OCI-LY7 (cell line): ENCODE data around the gene LCNL1. TPM values are rescaled to one million over a fixed set of nuclear protein-coding genes. Genes with fewer than 3 reads are reported as not detected.

Experiments
- BruUV-seq: library from RNA; stranded (reverse); fragments of 400-500 nt; replicated peaks from 2 replicates; lab custom pipeline; 2021; lab: Mats Ljungman, UMichigan
- CTCF ChIA-PET: fragments of 300-600 bp; sonication (Branson Sonifier 250); formaldehyde crosslinking; loops from one replicate; lab custom pipeline; 2022; ENCODE audit warnings: antibody characterized with exemption; ENCODE audit not compliant: unreplicated experiment; lab: Charles Lee
- POLR2A ChIA-PET: fragments of 300-600 bp; sonication (Branson Sonifier 250); formaldehyde crosslinking; loops from one replicate; lab custom pipeline; 2022; ENCODE audit warnings: antibody characterized with exemption; lab: Charles Lee
- DNase-seq: peaks from one replicate; pipeline ENCODE4 v3.0.0-alpha.2; 2015; ENCODE audit warnings: low spot score
- H2AFZ ChIP-seq: fragments of 200-600 bp; sonication (generic), shearing (Covaris generic); 2 replicates; pipeline ENCODE4 v1.6.1; 2014; ENCODE audit warnings: mild to moderate bottlenecking, antibody characterized with exemption, low read length, moderate library complexity
- H3K27ac ChIP-seq: fragments of 200-600 bp; sonication (generic); 2 replicates; pipeline ENCODE4 v1.5.1; 2014; ENCODE audit warnings: mixed run types, low read depth, mild to moderate bottlenecking, moderate library complexity, low read length, inconsistent platforms; ENCODE audit not compliant: poor library complexity, severe bottlenecking
- H3K36me3 ChIP-seq: fragments of 200-600 bp; sonication (generic); 2 replicates; pipeline ENCODE4 v1.6.1; 2014; ENCODE audit warnings: mild to moderate bottlenecking, antibody characterized with exemption, low read length, moderate library complexity, mixed read lengths; ENCODE audit not compliant: insufficient read depth
- H3K4me1 ChIP-seq: fragments of 200-600 bp; sonication (generic); 2 replicates; pipeline ENCODE4 v1.5.1; 2014; ENCODE audit warnings: mild to moderate bottlenecking, low read length; ENCODE audit not compliant: insufficient read depth, poor library complexity, severe bottlenecking
- H3K4me2 ChIP-seq: fragments of 200-600 bp; sonication (generic); 2 replicates; pipeline ENCODE4 v1.6.1; 2014; ENCODE audit warnings: mild to moderate bottlenecking, low read length
- H3K4me3 ChIP-seq: fragments of 200-600 bp; sonication (generic); 2 replicates; pipeline ENCODE4 v1.5.1; 2014; ENCODE audit warnings: mild to moderate bottlenecking, low read depth, low read length; ENCODE audit not compliant: poor library complexity, severe bottlenecking
- H3K79me2 ChIP-seq: fragments of 200-600 bp; sonication (generic); 2 replicates; pipeline ENCODE4 v1.6.1; 2016; ENCODE audit warnings: low read depth, mild to moderate bottlenecking, low read length, moderate library complexity, mixed read lengths; ENCODE audit not compliant: insufficient read depth
- H3K9me2 ChIP-seq: fragments of 200-600 bp; sonication (generic); 2 replicates; pipeline ENCODE4 v1.6.1; 2016; ENCODE audit warnings: mild to moderate bottlenecking, low read length, mixed read lengths; ENCODE audit not compliant: insufficient read depth
- H3K9me3 ChIP-seq: fragments of 200-600 bp; sonication (generic); 2 replicates; pipeline ENCODE4 v1.6.1; 2014; ENCODE audit warnings: mild to moderate bottlenecking, mixed run types, low read length, mixed read lengths
- H4K20me1 ChIP-seq: fragments of 200-600 bp; sonication (generic); 2 replicates; pipeline ENCODE4 v1.6.1; 2014; ENCODE audit warnings: mild to moderate bottlenecking, antibody characterized with exemption, low read length, moderate library complexity, mixed read lengths; ENCODE audit not compliant: insufficient read depth
- EZH2phosphoT487 ChIP-seq: fragments of 200-600 bp; sonication (generic); IDR thresholded peaks from 2 replicates; pipeline ENCODE4 v1.6.1; 2018; ENCODE audit warnings: low read depth, borderline replicate concordance, mild to moderate bottlenecking, mixed run types, antibody characterized with exemption, low read length, moderate library complexity, mixed read lengths
- intact Hi-C: fragments of 100-400 bp; cut with micrococcal nuclease; formaldehyde crosslinking; loops from one replicate; pipeline ENCODE4 v1.10.0; 2022; ENCODE audit not compliant: unreplicated experiment
- total RNA-seq, 2 experiments: library from RNA; depleted of rRNA in 1 of 2; stranded (reverse); fragments of >200 nt in 1 of 2; shearing (Covaris generic) in 1 of 2; gene quantifications; 2 replicates each; pipeline ENCODE4 v1.2.3, GENCODE V29; 2014 to 2022
- TF ChIP-seq, protein P1 (sequence below): fragments of 200-600 bp; sonication (generic); conservative IDR thresholded peaks from 2 replicates; pipeline ENCODE4 v1.5.1; 2014; ENCODE audit warnings: mild to moderate bottlenecking, antibody characterized with exemption, low read length, moderate library complexity, mixed read lengths

LCNL1 gene
- total RNA-seq, 2 experiments from 2014 or later, result not detected

DNA sequence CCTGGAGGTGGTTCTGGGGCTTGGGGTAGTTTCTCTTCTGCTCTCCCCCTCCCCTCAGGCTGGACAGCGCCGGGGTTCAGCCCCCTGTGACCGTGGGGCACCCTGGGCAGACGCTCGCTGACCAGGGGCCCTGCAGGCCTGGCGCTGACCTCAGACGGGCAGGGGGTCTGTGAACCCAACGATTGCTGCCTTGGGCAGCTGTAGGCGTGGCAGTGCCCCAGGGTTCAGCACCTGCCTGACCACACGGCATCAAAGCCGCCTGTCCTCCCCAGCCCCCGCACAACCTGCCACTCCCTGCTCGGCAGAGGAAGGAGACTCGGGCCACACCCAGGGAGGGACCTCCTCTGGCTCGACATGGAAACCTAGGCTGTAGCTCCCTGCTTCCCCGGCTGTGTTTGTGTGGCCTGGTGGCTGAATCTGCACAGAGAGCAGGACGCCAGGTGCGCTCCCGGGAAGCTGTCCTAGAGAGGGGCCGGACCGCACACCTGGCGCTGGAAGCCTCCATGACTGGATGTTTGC lies 18.6 kb upstream of the LCNL1 start:
- no peaks in the 10 kb centered on the region for H4K20me1 ChIP-seq
- no peak overlapping the region for H3K4me3 ChIP-seq
- H3K9me3 ChIP-seq, result no peaks in the 10 kb centered on the region
- TF ChIP-seq, protein P1, sequence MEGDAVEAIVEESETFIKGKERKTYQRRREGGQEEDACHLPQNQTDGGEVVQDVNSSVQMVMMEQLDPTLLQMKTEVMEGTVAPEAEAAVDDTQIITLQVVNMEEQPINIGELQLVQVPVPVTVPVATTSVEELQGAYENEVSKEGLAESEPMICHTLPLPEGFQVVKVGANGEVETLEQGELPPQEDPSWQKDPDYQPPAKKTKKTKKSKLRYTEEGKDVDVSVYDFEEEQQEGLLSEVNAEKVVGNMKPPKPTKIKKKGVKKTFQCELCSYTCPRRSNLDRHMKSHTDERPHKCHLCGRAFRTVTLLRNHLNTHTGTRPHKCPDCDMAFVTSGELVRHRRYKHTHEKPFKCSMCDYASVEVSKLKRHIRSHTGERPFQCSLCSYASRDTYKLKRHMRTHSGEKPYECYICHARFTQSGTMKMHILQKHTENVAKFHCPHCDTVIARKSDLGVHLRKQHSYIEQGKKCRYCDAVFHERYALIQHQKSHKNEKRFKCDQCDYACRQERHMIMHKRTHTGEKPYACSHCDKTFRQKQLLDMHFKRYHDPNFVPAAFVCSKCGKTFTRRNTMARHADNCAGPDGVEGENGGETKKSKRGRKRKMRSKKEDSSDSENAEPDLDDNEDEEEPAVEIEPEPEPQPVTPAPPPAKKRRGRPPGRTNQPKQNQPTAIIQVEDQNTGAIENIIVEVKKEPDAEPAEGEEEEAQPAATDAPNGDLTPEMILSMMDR, result no peak
- no peak for TF ChIP-seq EZH2phosphoT487
- ChIA-PET POLR2A (no interaction called here), CTCF (no interaction called here)
- H3K79me2 ChIP-seq, result no peaks in the 10 kb centered on the region
- DNase-seq, result no peak
- no peak overlapping the region for H3K4me2 ChIP-seq
- no peaks in the 10 kb centered on the region for H3K36me3 ChIP-seq
- H3K4me1 ChIP-seq, result peaks cover 8% of the 10 kb centered on the region
- intact Hi-C loops, result no loop called here
- no peak overlapping the region for H2AFZ ChIP-seq
- H3K27ac ChIP-seq, result no peak overlapping the region
- H3K9me2 ChIP-seq, result no peaks in the 10 kb centered on the region
- BruUV-seq, result no TSS peak

DNA sequence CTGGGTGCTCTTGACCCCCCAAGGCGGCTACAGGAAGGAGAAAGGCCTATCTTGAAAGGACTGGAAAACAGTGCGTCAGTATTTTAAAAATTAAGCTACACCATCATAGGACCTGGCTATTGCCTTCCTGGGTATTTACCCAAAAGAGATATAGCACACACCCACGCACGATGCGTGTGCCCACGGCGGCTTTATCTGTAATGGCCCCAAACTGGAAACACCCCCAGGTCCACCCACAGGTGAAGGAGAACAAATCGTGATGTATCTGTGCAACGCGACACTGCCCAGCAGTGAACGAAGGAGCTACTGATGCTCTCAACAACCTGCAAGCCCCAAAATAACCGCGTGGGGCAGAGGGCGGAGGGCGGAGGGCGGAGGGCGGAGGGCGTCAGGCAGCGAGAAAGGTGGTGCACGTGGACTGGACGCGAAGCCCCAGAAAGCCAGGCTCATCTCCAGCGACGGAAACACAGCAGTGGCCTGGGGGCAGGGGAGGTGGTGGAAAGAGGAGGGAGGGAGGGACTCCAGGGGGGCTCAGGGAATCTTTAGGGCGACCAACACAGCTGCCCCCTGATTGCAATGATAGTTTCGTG lies 17.9 kb upstream of the LCNL1 start:
- intact Hi-C loops, result no loop called here
- Histone ChIP-seq H3K9me3 (no peaks in the 10 kb centered on the region), H3K4me3 (no peak overlapping the region), H3K4me2 (no peak overlapping the region), H3K27ac (no peak overlapping the region), H3K79me2 (no peaks in the 10 kb centered on the region), H3K36me3 (no peaks in the 10 kb centered on the region), H4K20me1 (no peaks in the 10 kb centered on the region), H2AFZ (no peak overlapping the region), H3K4me1 (peaks cover 8% of the 10 kb centered on the region), H3K9me2 (no peaks in the 10 kb centered on the region)
- TF ChIP-seq EZH2phosphoT487, result no peak
- TF ChIP-seq, protein P1, result no peak
- ChIA-PET POLR2A (interaction anchor here (0.7 kb wide), 1 partner anchor 37 kb away, joined by 4 read pairs; no protein-coding TSS in a partner anchor), CTCF (interaction anchor here (0.7 kb wide), 1 partner anchor 14 kb away, joined by 3 read pairs; no protein-coding TSS in a partner anchor)
- no TSS peak for BruUV-seq
- no peak for DNase-seq
